HG03442 (cell line): ENCODE data around the gene CEL.

Experiments used
- ATAC-seq: cut with Tn5 transposase; IDR thresholded peaks from one replicate; pipeline ENCODE4 v1.9.1; 2021; ENCODE audit warnings: mild to moderate bottlenecking, moderate library complexity; ENCODE audit not compliant: unreplicated experiment

CEL gene

GRCh38 chr9:133101356-133102189, 39.8 kb downstream of the CEL start:
- no peak for ATAC-seq

GRCh38 chr9:133102190-133103021, 40.6 kb downstream of the CEL start:
- no peak for ATAC-seq

- no peak for ATAC-seq
Measured at GRCh38 chr9:133103183-133103986, 41.6 kb downstream of the CEL start.

GRCh38 chr9:133103987-133104505, 42.3 kb downstream of the CEL start:
- no peak for ATAC-seq

- no peak for ATAC-seq
Measured at GRCh38 chr9:133104718-133105460, 43.1 kb downstream of the CEL start.

- ATAC-seq, result no peak
Measured at GRCh38 chr9:133105461-133105770, 43.6 kb downstream of the CEL start.

GRCh38 chr9:133106511-133107244, 44.9 kb downstream of the CEL start:
- no peak for ATAC-seq

GRCh38 chr9:133107245-133107722, 45.5 kb downstream of the CEL start:
- no peak for ATAC-seq

- ATAC-seq, result no peak
Measured at GRCh38 chr9:133107961-133108793, 46.4 kb downstream of the CEL start.

GRCh38 chr9:133108794-133109641, 47.2 kb downstream of the CEL start:
- no peak for ATAC-seq

- ATAC-seq, result no peak
Measured at GRCh38 chr9:133109931-133110650, 48.3 kb downstream of the CEL start.

- ATAC-seq, result no peak
Measured at GRCh38 chr9:133111808-133112662, 50.3 kb downstream of the CEL start.

GRCh38 chr9:133112663-133113026, 50.9 kb downstream of the CEL start:
- no peak for ATAC-seq

- ATAC-seq, result no peak
Measured at GRCh38 chr9:133113163-133113948, 51.6 kb downstream of the CEL start.
